Right lobe of liver (tissue), 6 donors: ENCODE measurements around the gene SEMA3B. TPM values are rescaled to one million over a fixed set of nuclear protein-coding genes. Genes with fewer than 3 reads are reported as not detected.
"Not testable (repeated sequence)": the region's sequence is repeated elsewhere in the genome, so short reads cannot be mapped to it uniquely, and the experiment has no call there.

Source experiments
- ATAC-seq, 4 donors: fragments of 200-7000 bp; cut with Tn5 transposase; one replicate each; pipeline ENCODE4 v1.9.1; 2020; ENCODE audit warnings: mild to moderate bottlenecking in 4 of 4, moderate library complexity in 4 of 4
- DNase-seq, 3 donors: peaks; one replicate each; pipeline ENCODE4 v3.0.0-alpha.2; 2020
- H3K27ac ChIP-seq, 3 donors: fragments of 200-600 bp; one replicate each; pipeline ENCODE4 v1.8.0; 2022
- H3K27me3 ChIP-seq, 2 donors: fragments of 200-600 bp; one replicate each; pipeline ENCODE4 v1.8.0; 2022
- H3K36me3 ChIP-seq, 4 donors: fragments of 200-600 bp; sonication (generic) in 1 of 4; one replicate each; pipeline versions ENCODE4 v1.5.1 to v1.8.0; 2017 to 2022; ENCODE audit warnings: control low read depth in 1 of 4
- H3K4me1 ChIP-seq, 4 donors: fragments of 200-600 bp; sonication (generic) in 1 of 4; one replicate each; pipeline versions ENCODE4 v1.5.1 to v1.8.0; 2017 to 2022; ENCODE audit warnings: control low read depth in 1 of 4
- H3K4me3 ChIP-seq, 3 donors: fragments of 200-600 bp; one replicate each; pipeline ENCODE4 v1.8.0; 2022
- H3K9me3 ChIP-seq, 4 donors: fragments of 200-600 bp; sonication (generic) in 1 of 4; one replicate each; pipeline versions ENCODE4 v1.5.1 to v1.8.0; 2017 to 2022; ENCODE audit warnings: control low read depth in 1 of 4
- POLR2A ChIP-seq: fragments of 450-650 bp; IDR thresholded peaks from one replicate; pipeline ENCODE4 v1.6.1; 2017; ENCODE audit warnings: antibody characterized with exemption, mild to moderate bottlenecking
- WGBS: methylation state at CpG from one replicate; pipeline ENCODE4 v1.1.6; 2018; ENCODE audit warnings: low coverage, low lambda C conversion rate; ENCODE audit not compliant: insufficient coverage; ENCODE audit errors: missing lambda C conversion rate; 5-methylcytosine and 5-hydroxymethylcytosine counted together
- intact Hi-C, 2 donors: fragments of 100-400 bp; cut with DNase I; formaldehyde crosslinking; loops; one replicate each; pipeline versions ENCODE4 v1.11.2 to v1.14.1; 2022
- total RNA-seq, 6 experiments: library from RNA; depleted of rRNA in 2 of 6; stranded (reverse); fragments of >200 nt in 2 of 6; fragmentation: NEBNext Ultra II Directional in 3 of 6; extraction: Animal tissue kit (Norgen Biotek cat#: 25700) in 3 of 6; gene quantifications; one replicate each; pipeline versions ENCODE4 v1.1.0 to v1.2.4, GENCODE V29; 2016 to 2023
- TF ChIP-seq, protein P1 (sequence below), 4 donors: fragments of 200-600 bp in 3 of 4; fragments of 450-650 bp in 1 of 4; IDR thresholded peaks; one replicate each; pipeline versions ENCODE4 v1.5.1 to v1.8.0; 2016 to 2022; ENCODE audit warnings: antibody characterized with exemption in 4 of 4, mild to moderate bottlenecking in 2 of 4
- donor health status: DM: no; HTN: yes; CAD: no.
- donor health status: DM: no; HTN: no; CAD: no.
- donor health status: DM: no; HTN: no; CAD: no.
- donor health status: DM: no; HTN: yes; CAD: no.
- donor health status: DM: no; HTN: yes; CAD: no.

The SEMA3B gene
- total RNA-seq, 6 experiments from 2014 or later: 1.7 to 4.5 (median 2.6) TPM

DNA sequence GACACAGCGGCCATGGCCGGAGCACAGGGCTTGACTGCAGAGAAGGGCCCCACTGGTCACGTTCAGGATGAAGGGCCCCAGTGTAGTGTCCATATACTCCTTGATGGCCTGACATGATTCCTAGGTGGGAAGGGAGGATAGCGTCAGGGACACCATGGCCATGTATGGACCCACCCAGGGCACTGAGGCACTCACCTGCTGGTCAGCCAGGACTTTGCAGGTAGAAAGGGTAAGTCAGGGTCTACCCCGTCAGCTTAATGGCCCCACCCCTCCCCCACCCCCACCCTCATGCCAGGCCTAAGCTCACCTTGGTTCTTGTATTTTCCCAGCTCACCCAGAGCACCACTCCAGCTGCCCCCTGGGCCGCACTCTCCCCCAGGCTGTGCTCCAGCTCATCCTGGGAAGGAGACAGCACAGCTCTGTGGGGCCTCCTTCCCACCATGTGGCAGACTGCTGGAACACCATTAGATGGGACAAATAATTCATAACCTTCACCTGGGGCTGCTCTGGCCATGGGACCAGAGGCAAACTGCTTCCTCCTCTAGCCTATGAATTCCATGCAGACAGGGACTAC is 31.8 kb downstream of the SEMA3B start:
- peak overlapping the region in 2 of 3 donors; percentile 59 to 77 for H3K4me3 ChIP-seq
- peaks cover 0 to 26% (median 14%) of the 10 kb centered on the region in 4 donors for H3K4me1 ChIP-seq
- H3K9me3 ChIP-seq: no peaks in the 10 kb centered on the region
- DNase-seq (no peak), ATAC-seq (no peak)
- peak overlapping the region; percentile 78 to 96 (median 86) for H3K27ac ChIP-seq
- H3K27me3 ChIP-seq: no peaks in the 10 kb centered on the region
- H3K36me3 ChIP-seq: no peaks in the 10 kb centered on the region
- 33% methylated on average over 1 of the region's 6 CpGs for WGBS
- intact Hi-C loops: no loop called here
- TF ChIP-seq POLR2A: no peak

- ATAC-seq (peak; percentile 4 to 35 (median 20)), DNase-seq (peak; percentile 79 to 93 (median 92))
- peak; percentile 79 for TF ChIP-seq POLR2A
- TF ChIP-seq, protein P1, sequence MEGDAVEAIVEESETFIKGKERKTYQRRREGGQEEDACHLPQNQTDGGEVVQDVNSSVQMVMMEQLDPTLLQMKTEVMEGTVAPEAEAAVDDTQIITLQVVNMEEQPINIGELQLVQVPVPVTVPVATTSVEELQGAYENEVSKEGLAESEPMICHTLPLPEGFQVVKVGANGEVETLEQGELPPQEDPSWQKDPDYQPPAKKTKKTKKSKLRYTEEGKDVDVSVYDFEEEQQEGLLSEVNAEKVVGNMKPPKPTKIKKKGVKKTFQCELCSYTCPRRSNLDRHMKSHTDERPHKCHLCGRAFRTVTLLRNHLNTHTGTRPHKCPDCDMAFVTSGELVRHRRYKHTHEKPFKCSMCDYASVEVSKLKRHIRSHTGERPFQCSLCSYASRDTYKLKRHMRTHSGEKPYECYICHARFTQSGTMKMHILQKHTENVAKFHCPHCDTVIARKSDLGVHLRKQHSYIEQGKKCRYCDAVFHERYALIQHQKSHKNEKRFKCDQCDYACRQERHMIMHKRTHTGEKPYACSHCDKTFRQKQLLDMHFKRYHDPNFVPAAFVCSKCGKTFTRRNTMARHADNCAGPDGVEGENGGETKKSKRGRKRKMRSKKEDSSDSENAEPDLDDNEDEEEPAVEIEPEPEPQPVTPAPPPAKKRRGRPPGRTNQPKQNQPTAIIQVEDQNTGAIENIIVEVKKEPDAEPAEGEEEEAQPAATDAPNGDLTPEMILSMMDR (IDR thresholded peaks at IDR 0.05): no peak
- Histone ChIP-seq H3K4me1 (peaks cover 0 to 26% (median 14%) of the 10 kb centered on the region in 4 donors), H3K4me3 (peak overlapping the region; percentile 58 to 77 (median 59)), H3K27me3 (no peaks in the 10 kb centered on the region), H3K27ac (peak overlapping the region; percentile 86 to 96 (median 88)), H3K9me3 (no peaks in the 10 kb centered on the region), H3K36me3 (no peaks in the 10 kb centered on the region)
- intact Hi-C loops: no loop called here
- WGBS: 13% methylated on average over 6 of the region's 32 CpGs
Observed at GRCh38 chr3:50302095-50303012, 33.4 kb downstream of the SEMA3B start.

DNA sequence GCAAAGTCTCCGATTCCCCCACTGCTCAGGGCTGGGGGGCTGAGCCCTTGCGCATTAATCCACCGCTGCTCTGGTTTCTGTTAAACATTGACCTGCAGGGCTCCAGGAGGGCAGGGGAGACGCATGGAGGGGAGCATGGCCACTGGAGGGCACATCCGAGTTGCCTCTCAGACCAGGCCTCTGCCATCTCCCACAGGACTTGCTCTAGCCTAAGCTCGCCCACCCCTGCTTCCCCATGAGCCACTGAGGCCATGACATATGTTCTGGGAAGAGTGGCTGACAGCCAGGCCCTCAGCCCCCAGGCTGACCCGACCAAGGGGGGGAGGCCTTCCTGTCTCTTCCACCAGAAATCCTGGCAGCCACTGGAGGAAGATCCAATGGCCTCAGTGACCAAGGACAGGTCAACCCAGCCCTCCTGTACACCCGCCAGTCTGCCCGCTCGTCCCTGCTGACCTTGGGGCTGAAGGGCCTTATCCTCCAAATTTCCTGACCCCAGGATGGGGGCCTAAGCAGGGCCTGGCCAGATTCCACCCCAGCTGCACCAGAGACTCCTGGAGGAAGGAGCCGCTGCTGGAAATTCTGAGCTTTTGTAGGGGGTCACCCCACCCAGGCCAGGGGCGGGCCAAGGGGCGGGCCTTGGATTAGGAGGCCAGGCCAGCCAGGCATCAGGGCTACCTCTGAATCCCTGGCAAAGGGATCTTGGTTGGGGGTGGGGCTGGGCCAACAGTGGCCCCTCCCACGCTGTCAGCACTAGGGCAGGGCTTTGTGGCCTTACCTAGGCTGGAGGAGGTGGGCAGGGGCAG is 34.3 kb downstream of the SEMA3B start, which contains the start of gene HYAL1:
TSS of gene HYAL1 (minus strand) at position 562 of the 803 bp plus-strand sequence. CDS start 618 bp downstream, outside the sequence.
- Histone ChIP-seq H3K4me1 (peaks cover 0 to 26% (median 14%) of the 10 kb centered on the region in 4 donors), H3K4me3 (peak within 1 kb of the TSS; percentile 58 to 77 (median 59)), H3K36me3 (no peaks in the 10 kb centered on the region), H3K27ac (peak within 1 kb of the TSS; percentile 86 to 96 (median 88)), H3K9me3 (no peaks in the 10 kb centered on the region), H3K27me3 (no peaks in the 10 kb centered on the region)
- WGBS: 9% methylated on average over 5 of the region's 14 CpGs
- intact Hi-C loops: no loop called here
- ATAC-seq (peak; percentile 55 to 73 (median 64)), DNase-seq (peak; percentile 93 to 96 (median 96))
- TF ChIP-seq, protein P1 (IDR thresholded peaks at IDR 0.05): peak; percentile 28 to 42 (median 34)
- peak; percentile 75 for TF ChIP-seq POLR2A

- Histone ChIP-seq H3K9me3 (no peaks in the 10 kb centered on the region), H3K4me1 (peaks cover 0 to 26% (median 14%) of the 10 kb centered on the region in 4 donors), H3K4me3 (no peak overlapping the region), H3K36me3 (no peaks in the 10 kb centered on the region), H3K27ac (no peak overlapping the region), H3K27me3 (no peaks in the 10 kb centered on the region)
- TF ChIP-seq, protein P1 (IDR thresholded peaks at IDR 0.05): no peak
- no peak for TF ChIP-seq POLR2A
- intact Hi-C loops: no loop called here
- ATAC-seq (no peak), DNase-seq (no peak)
Observed at GRCh38 chr3:50304601-50305000, 35.7 kb downstream of the SEMA3B start.

GRCh38 chr3:50312041-50312440 is 43.1 kb downstream of the SEMA3B start:
- H3K27ac ChIP-seq, intact Hi-C loops, H3K27me3 ChIP-seq, H3K36me3 ChIP-seq, H3K4me3 ChIP-seq, H3K9me3 ChIP-seq, ATAC-seq, DNase-seq: not testable (repeated sequence)
- H3K4me1 ChIP-seq: peaks cover 0 to 12% (median 6%) of the 10 kb centered on the region in 4 donors
- WGBS: 95% methylated on average over 8 of the region's 32 CpGs
